HS-27A (cell line): Measurements from ENCODE around the gene RFC3.
"Not testable (repeated sequence)": the region's sequence is repeated elsewhere in the genome, so short reads cannot be mapped to it uniquely, and the experiment has no call there.

Experiments
- DNase-seq: peaks from one replicate; pipeline ENCODE4 v3.0.0-alpha.2; 2012; ENCODE audit warnings: low read depth, missing footprints

RFC3 gene

GRCh38 chr13:33806470-33807248 lies 11.3 kb upstream of the RFC3 start:
- DNase-seq, result no peak

DNA sequence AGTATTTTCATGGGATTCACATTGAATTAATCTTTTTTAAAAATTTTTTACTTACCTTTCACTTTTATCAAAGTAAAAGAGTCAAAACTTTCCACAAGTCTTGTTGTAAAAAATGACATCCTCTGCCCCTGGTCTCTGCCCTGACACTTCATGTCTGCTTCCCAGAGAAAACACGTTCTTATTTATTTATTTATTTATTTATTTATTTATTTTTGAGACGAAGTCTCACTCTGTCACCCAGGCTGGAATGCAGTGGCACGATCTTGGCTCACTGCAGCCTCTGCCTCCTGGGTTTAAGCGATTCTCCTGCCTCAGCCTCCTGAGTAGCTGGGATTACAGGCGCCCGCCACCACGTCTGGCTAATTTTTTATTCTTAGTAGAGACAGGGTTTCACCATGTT lies 5.1 kb upstream of the RFC3 start:
- not testable (repeated sequence) for DNase-seq

GRCh38 chr13:33815011-33815550 lies 2.9 kb upstream of the RFC3 start:
- no peak for DNase-seq

DNA sequence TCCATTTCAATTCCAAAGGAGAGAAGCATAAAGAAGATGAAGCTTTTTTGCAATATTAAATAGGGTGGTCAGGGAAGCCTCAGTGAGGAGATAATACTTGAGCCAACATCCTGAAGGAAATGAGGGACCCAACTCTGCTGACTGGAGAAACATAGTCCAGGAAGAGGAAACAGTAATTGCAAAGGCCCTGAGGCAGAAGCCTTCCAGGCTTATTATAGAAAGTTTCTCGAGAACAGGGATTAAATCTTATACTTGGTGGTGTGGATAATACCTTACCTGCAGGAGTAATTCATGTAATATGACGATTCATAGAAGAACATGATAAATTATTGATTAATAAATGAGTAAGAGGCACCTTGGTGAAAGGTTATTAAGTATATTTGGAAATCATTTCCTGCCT lies 1.0 kb upstream of the RFC3 start:
- DNase-seq, result no peak

- DNase-seq, result no peak
Measured at GRCh38 chr13:33817513-33817900, 442 bp upstream of the RFC3 start.

GRCh38 chr13:33825083-33825482 lies 7.1 kb downstream of the RFC3 start:
- DNase-seq, result no peak

DNA sequence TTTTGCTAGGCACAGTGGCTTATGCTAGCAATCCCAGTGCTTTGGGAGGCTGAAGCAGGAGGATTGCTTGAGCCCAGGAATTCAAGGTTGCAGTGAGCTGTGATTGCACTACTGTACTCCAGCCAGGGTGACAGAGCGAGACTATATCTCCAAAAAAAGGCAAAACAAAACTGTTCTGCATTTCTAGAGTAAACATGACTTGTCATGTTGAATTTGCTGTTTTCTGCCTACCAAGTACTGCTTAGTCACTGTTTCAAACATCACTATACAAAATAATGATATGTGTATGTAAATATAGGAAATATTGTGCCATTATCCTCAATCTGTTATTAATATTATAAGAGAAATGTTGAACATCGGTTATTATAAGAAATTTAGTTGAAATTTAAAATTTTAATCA lies 9.2 kb downstream of the RFC3 start:
- DNase-seq, result no peak

- DNase-seq, result no peak
Measured at GRCh38 chr13:33828431-33829129, 10.6 kb downstream of the RFC3 start.

DNA sequence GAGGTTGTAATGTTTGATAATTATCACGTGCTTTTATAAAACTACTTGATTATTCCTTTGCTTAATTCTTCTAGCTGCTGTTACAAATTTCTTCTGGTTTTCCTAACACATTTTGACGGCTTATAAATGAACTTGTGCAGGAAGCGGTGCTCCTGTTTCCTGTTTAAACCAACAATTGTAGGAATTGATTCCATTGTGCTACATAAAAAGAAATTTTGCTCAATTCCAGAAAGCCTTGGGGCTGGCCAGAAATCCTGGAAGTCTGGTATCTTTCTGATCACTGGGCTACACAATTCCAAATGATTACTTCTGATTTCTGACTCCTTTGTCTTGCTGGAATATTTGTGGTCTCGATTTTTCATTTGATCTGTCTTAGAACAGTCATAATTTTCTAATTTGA lies 14.9 kb downstream of the RFC3 start:
- no peak for DNase-seq

DNA sequence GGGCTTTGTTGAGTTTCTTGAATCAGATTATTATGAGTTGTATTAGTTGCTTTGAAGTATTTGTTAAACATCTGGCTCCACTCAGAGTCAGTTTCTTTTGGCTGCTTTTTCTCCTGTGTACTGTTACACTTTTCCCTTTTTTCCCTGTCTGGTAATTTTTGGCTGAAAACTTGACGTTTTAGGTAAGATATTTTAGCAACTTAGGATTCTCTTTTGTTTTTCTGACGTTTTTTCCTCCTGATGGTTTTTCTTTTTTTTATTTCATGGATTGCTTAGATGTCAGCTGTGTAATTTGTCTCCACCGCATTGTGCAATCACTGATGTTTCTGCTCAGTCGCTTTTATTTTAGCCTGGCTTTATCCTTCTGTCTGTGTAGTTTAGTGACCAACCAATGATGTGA lies 20.7 kb downstream of the RFC3 start:
- no peak for DNase-seq

GRCh38 chr13:33840402-33840801 lies 22.5 kb downstream of the RFC3 start:
- no peak for DNase-seq

- no peak for DNase-seq
Measured at GRCh38 chr13:33842207-33842606, 24.3 kb downstream of the RFC3 start.

GRCh38 chr13:33842986-33843385 lies 25.0 kb downstream of the RFC3 start:
- DNase-seq, result no peak

DNA sequence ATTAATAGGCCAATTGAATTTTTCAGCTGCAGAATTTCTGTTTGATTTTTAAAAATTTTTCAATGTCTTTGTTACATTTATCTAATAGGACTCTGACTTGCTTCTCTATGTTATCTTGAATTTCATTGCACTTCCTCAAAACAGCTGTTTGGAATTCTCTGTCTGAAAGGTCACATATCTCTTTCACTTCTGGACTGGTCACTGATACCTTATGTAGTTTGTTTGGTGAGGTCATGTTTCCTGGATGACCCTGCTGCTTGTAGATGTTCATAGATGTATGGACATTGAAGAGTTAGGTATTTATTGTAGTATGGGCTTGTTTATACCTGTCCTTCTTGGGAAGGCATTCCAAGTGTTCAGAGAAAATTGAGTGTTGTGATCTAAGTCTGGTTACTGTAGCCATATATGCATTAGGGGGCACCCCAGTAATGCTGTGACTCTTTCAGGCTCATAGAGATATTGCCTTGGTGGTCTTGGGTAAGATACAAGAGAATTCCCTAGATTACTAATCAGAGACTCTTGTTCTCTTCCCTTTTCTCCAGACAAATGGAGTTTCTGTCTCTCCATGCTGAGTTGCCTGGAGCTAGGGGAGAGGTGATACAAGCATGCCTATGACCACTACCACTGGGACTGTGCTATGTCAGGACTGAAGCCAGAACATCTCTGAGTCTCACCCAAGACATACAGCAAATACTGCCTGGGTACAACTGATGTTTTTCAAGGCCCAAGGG lies 27.8 kb downstream of the RFC3 start:
- no peak for DNase-seq

- DNase-seq, result no peak
Measured at GRCh38 chr13:33846303-33847062, 28.5 kb downstream of the RFC3 start.

GRCh38 chr13:33849211-33849610 lies 31.3 kb downstream of the RFC3 start:
- DNase-seq, result no peak

GRCh38 chr13:33855371-33855895 lies 37.5 kb downstream of the RFC3 start:
- DNase-seq, result no peak

- no peak for DNase-seq
Measured at GRCh38 chr13:33859691-33860303, 41.8 kb downstream of the RFC3 start.

DNA sequence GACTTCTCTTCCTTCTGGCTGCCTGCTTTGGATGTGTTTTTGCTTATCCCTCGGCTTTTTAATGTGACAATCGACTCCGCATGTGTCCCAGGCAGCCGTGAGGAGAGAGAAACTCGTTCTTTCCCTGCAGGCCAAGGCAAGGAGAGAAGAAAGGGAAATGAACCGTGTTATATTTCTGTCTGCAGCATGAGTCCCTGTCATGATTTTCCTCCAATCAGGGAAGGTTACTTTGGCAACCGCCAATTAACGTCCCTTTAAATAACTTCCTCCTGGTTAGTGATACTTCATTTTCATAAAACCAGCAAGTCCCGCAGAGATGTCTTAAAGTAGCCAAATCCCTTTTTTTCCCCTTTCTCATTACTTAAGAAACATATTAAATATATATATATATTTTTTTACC lies 42.6 kb downstream of the RFC3 start:
- no peak for DNase-seq

DNA sequence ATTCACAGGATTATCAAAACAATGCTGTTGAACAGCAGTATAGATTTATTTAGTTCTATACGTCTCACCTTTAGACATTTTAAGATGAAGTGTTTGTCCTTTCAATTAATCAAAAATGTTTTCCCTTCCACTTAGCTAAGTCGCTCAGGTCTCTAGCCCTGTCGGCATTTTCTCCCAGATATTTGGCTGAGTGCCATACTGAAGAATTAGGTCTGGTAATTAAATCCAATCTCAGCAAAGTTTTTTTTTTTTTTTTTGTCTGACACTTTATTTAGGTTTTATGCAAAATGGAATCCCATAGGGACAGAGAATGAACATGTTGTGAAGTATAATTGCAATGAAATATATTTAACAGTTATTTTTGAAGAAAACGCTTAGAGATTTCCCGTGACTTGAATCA lies 44.1 kb downstream of the RFC3 start:
- no peak for DNase-seq

- no peak for DNase-seq
Measured at GRCh38 chr13:33863188-33863789, 45.3 kb downstream of the RFC3 start.
